Spleen (tissue), 11 donors: ENCODE data around the gene ENOX1. TPM values are rescaled to one million over a fixed set of nuclear protein-coding genes. Genes with fewer than 3 reads are reported as not detected.

Experiments
- DNase-seq: peaks from one replicate; pipeline ENCODE4 v3.0.0-alpha.2; 2020
- H3K27ac ChIP-seq, 8 donors: fragments of 200-600 bp; sonication (generic) in 7 of 8; 1 replicate in 4 of 8; 2 replicates in 4 of 8; pipeline versions ENCODE4 v1.5.0 to v1.8.0; 2016 to 2021; ENCODE audit warnings: inconsistent platforms in 4 of 8, mild to moderate bottlenecking in 4 of 8, moderate library complexity in 1 of 8
- H3K27me3 ChIP-seq, 7 donors: fragments of 200-600 bp; sonication (generic) in 6 of 7; replicated peaks in 1 of 7; 1 replicate in 4 of 7; 2 replicates in 3 of 7; pipeline versions ENCODE4 v1.5.0 to v1.8.0; 2016 to 2021; ENCODE audit warnings: inconsistent platforms in 3 of 7, mild to moderate bottlenecking in 1 of 7
- H3K36me3 ChIP-seq, 6 donors: fragments of 200-600 bp; sonication (generic) in 5 of 6; 1 replicate in 4 of 6; 2 replicates in 2 of 6; pipeline versions ENCODE4 v1.5.0 to v1.8.0; 2016 to 2021; ENCODE audit warnings: inconsistent platforms in 2 of 6
- H3K4me1 ChIP-seq, 6 donors: fragments of 200-600 bp; sonication (generic) in 5 of 6; 1 replicate in 3 of 6; 2 replicates in 3 of 6; pipeline versions ENCODE4 v1.5.0 to v1.8.0; 2016 to 2021; ENCODE audit warnings: inconsistent platforms in 3 of 6
- H3K4me3 ChIP-seq, 8 donors: fragments of 200-600 bp; sonication (generic) in 7 of 8; 1 replicate in 4 of 8; 2 replicates in 4 of 8; pipeline versions ENCODE4 v1.5.0 to v1.8.0; 2016 to 2021; ENCODE audit warnings: inconsistent platforms in 4 of 8, mild to moderate bottlenecking in 4 of 8, moderate library complexity in 2 of 8
- H3K9me3 ChIP-seq, 8 donors: fragments of 200-600 bp; sonication (generic) in 7 of 8; 1 replicate in 4 of 8; 2 replicates in 4 of 8; pipeline versions ENCODE4 v1.5.0 to v1.8.0; 2016 to 2021; ENCODE audit warnings: inconsistent platforms in 4 of 8
- CTCF ChIP-seq, 11 experiments: fragments of 200-600 bp in 7 of 11; fragments of 450-650 bp in 4 of 11; sonication (generic) in 4 of 11; IDR thresholded peaks in 8 of 11; conservative IDR thresholded peaks in 3 of 11; 1 replicate in 7 of 11; 2 replicates in 4 of 11; pipeline versions ENCODE4 v1.4.0 to v1.8.0; 2016 to 2021; ENCODE audit warnings: antibody characterized with exemption in 11 of 11, inconsistent platforms in 4 of 11, mild to moderate bottlenecking in 1 of 11
- POLR2A ChIP-seq, 3 donors: fragments of 450-650 bp; IDR thresholded peaks; one replicate each; pipeline ENCODE4 v1.5.1; 2017; ENCODE audit warnings: antibody characterized with exemption in 3 of 3, mild to moderate bottlenecking in 1 of 3
- POLR2AphosphoS5 ChIP-seq, 3 donors: sonication (generic); formaldehyde crosslinking; IDR thresholded peaks; one replicate each; pipeline ENCODE4 v1.5.1; 2017; ENCODE audit warnings: antibody characterized with exemption in 3 of 3
- WGBS, 5 donors: extraction: QIAGEN DNeasy Blood & Tissue Kit in 3 of 5; methylation state at CpG; one replicate each; pipeline versions ENCODE4 v1.1.5 to v1.1.7; 2013 to 2018; 5-methylcytosine and 5-hydroxymethylcytosine counted together
- intact Hi-C: fragments of 100-400 bp; cut with DNase I; formaldehyde crosslinking; loops from one replicate; pipeline ENCODE4 v1.15.0; 2023; ENCODE audit warnings: low total_unique reads
- polyA plus RNA-seq, 3 donors: library from polyadenylated mRNA; stranded (reverse); fragments of 200-250 nt; gene quantifications; one replicate each; pipeline ENCODE4 v1.2.1, GENCODE V29; 2013
- total RNA-seq, 7 donors: library from RNA; depleted of rRNA in 3 of 7; stranded (reverse); fragments of >200 nt in 3 of 7; fragmentation: NEBNext Ultra II Directional in 4 of 7; extraction: Animal tissue kit (Norgen Biotek cat#: 25700) in 4 of 7; gene quantifications; one replicate each; pipeline versions ENCODE4 v1.1.0 to v1.2.1, GENCODE V29; 2016 to 2021
- donor health status: healthy with polysubstance abuse.
- donor health status: DM: no; HTN: no; CAD: no; lungs with moderate emphysema.
- donor health status: DM: no; HTN: no; CAD: no.
- donor health status: Bipolar disorder and iron deficiency.
- donor health status: healthy.
- donor health status: DM: no; HTN: no; CAD: no.
- donor health status: DM: yes; HTN: yes; CAD: no.

Gene ENOX1
- total and polyA plus RNA-seq, 10 donors = 0.42 to 1.3 (median 0.54) TPM; not detected in 1

GRCh38 chr13:43597599-43597945 lies 189.2 kb downstream of the ENOX1 start:
- 83 to 91% (median 90%) methylated on average over 1 of the region's 1 CpG for whole genome bisulfite sequencing, 5 donors
- no peaks in the 10 kb centered on the region for H3K4me1 ChIP-seq
- H3K9me3 ChIP-seq = peaks cover 0 to 3% (median 0%) of the 10 kb centered on the region in 8 donors
- H3K4me3 ChIP-seq = no peak overlapping the region
- DNase-seq = no peak
- no peak overlapping the region for H3K27ac ChIP-seq
- intact Hi-C loops = no loop called here
- TF ChIP-seq POLR2AphosphoS5 (IDR thresholded peaks at IDR 0.05) (no peak), POLR2A (IDR thresholded peaks at IDR 0.05) (no peak), CTCF (IDR thresholded peaks at IDR 0.05 in 8 of 11, conservative IDR thresholded peaks at IDR 0.05 in 3 of 11) (no peak)
- no peaks in the 10 kb centered on the region for H3K36me3 ChIP-seq
- no peaks in the 10 kb centered on the region for H3K27me3 ChIP-seq

- DNase-seq = no peak
- no peaks in the 10 kb centered on the region for H3K4me1 ChIP-seq
- WGBS, 5 donors = 75 to 86% (median 84%) methylated on average over 7 of the region's 7 CpGs
- intact Hi-C loops = no loop called here
- TF ChIP-seq POLR2A (IDR thresholded peaks at IDR 0.05) (no peak), POLR2AphosphoS5 (IDR thresholded peaks at IDR 0.05) (no peak)
- no peaks in the 10 kb centered on the region for H3K36me3 ChIP-seq
- peaks cover 0 to 3% (median 0%) of the 10 kb centered on the region in 8 donors for H3K9me3 ChIP-seq
- no peak overlapping the region for H3K27ac ChIP-seq
- H3K4me3 ChIP-seq = no peak overlapping the region
- no peaks in the 10 kb centered on the region for H3K27me3 ChIP-seq
These were observed 189.7 kb downstream of the ENOX1 start for GRCh38 chr13:43596924-43597598.

- Histone ChIP-seq H3K4me3 (no peak overlapping the region), H3K27me3 (no peaks in the 10 kb centered on the region), H3K27ac (no peak overlapping the region), H3K9me3 (peaks cover 0 to 3% (median 0%) of the 10 kb centered on the region in 8 donors), H3K4me1 (no peaks in the 10 kb centered on the region), H3K36me3 (no peaks in the 10 kb centered on the region)
- intact Hi-C loops = no loop called here
- 89 to 93% (median 90%) methylated on average over 2 of the region's 2 CpGs for WGBS, 5 donors
- TF ChIP-seq CTCF (IDR thresholded peaks at IDR 0.05 in 8 of 11, conservative IDR thresholded peaks at IDR 0.05 in 3 of 11) (no peak), POLR2AphosphoS5 (IDR thresholded peaks at IDR 0.05) (no peak), POLR2A (IDR thresholded peaks at IDR 0.05) (no peak)
- DNase-seq = no peak
These were observed 190.8 kb downstream of the ENOX1 start for GRCh38 chr13:43596006-43596405.

GRCh38 chr13:43587376-43587775 lies 199.4 kb downstream of the ENOX1 start:
- Histone ChIP-seq H3K27me3 (no peaks in the 10 kb centered on the region), H3K36me3 (no peaks in the 10 kb centered on the region)

More at GRCh38 chr13:43587376-43587775, 199.4 kb downstream of the ENOX1 start:
- TF ChIP-seq POLR2A (IDR thresholded peaks at IDR 0.05) (no peak), POLR2AphosphoS5 (IDR thresholded peaks at IDR 0.05) (no peak), CTCF (IDR thresholded peaks at IDR 0.05 in 8 of 11, conservative IDR thresholded peaks at IDR 0.05 in 3 of 11) (no peak)
- no peaks in the 10 kb centered on the region for H3K9me3 ChIP-seq
- no peak overlapping the region for H3K4me3 ChIP-seq
- DNase-seq = no peak
- H3K4me1 ChIP-seq = no peaks in the 10 kb centered on the region
- intact Hi-C loops = no loop called here
- H3K27ac ChIP-seq = no peak overlapping the region
